GM23338 (cell line): ENCODE data around the gene ASB12. TPM values are rescaled to one million over a fixed set of nuclear protein-coding genes. Genes with fewer than 3 reads are reported as not detected.

Experiments used
- ATAC-seq: fragments of 200-7000 bp; cut with Tn5 transposase; 3 replicates; pipeline ENCODE4 v1.9.1; 2020
- DNase-seq: peaks from one replicate; pipeline ENCODE4 v3.0.0-alpha.2; 2015; ENCODE audit warnings: low spot score
- H2AFZ ChIP-seq: fragments of 200-600 bp; sonication (generic); 2 replicates; pipeline ENCODE4 v1.8.0; 2016; ENCODE audit warnings: antibody characterized with exemption, mild to moderate bottlenecking, moderate library complexity
- H3F3A ChIP-seq: fragments of 200-600 bp; sonication (generic); replicated peaks from 2 replicates; pipeline ENCODE4 v1.8.0; 2017; ENCODE audit warnings: antibody characterized with exemption, mixed run types, low read depth
- H3K27ac ChIP-seq: fragments of 200-600 bp; sonication (generic); 2 replicates; pipeline ENCODE4 v1.6.1; 2016; ENCODE audit warnings: low read depth
- H3K27me3 ChIP-seq: fragments of 200-600 bp; sonication (generic); 2 replicates; pipeline ENCODE4 v1.8.0; 2016; ENCODE audit warnings: mild to moderate bottlenecking, mixed run types, moderate library complexity; ENCODE audit not compliant: insufficient read depth
- H3K36me3 ChIP-seq: fragments of 200-600 bp; sonication (generic); 2 replicates; pipeline ENCODE4 v1.8.0; 2016; ENCODE audit warnings: mild to moderate bottlenecking; ENCODE audit not compliant: insufficient read depth
- H3K4me1 ChIP-seq: fragments of 200-600 bp; sonication (generic); 2 replicates; pipeline ENCODE4 v1.8.0; 2016; ENCODE audit warnings: mild to moderate bottlenecking, moderate library complexity; ENCODE audit not compliant: insufficient read depth
- H3K4me2 ChIP-seq: fragments of 200-600 bp; sonication (generic); 2 replicates; pipeline ENCODE4 v1.7.1; 2017; ENCODE audit warnings: mixed run types
- H3K4me3 ChIP-seq: fragments of 200-600 bp; sonication (generic); 2 replicates; pipeline ENCODE4 v1.6.1; 2016; ENCODE audit warnings: mixed run types
- H3K79me2 ChIP-seq: fragments of 200-600 bp; sonication (generic); replicated peaks from 2 replicates; pipeline ENCODE4 v1.8.0; 2017; ENCODE audit warnings: mild to moderate bottlenecking; ENCODE audit not compliant: insufficient read depth
- H3K9me2 ChIP-seq: fragments of 200-600 bp; sonication (generic); 2 replicates; pipeline ENCODE4 v1.8.0; 2017; ENCODE audit not compliant: insufficient read depth
- H4K20me1 ChIP-seq: fragments of 200-600 bp; sonication (generic); replicated peaks from 2 replicates; pipeline ENCODE4 v1.8.0; 2017; ENCODE audit warnings: mild to moderate bottlenecking; ENCODE audit not compliant: insufficient read depth
- H3K27ac Mint-ChIP-seq: 2 replicates; pipeline ENCODE4 v1.8.0; 2020; ENCODE audit warnings: inconsistent platforms, mild to moderate bottlenecking, moderate library complexity, mixed read lengths
- H3K27me3 Mint-ChIP-seq: 3 replicates; pipeline ENCODE4 v1.8.0; 2022; ENCODE audit warnings: low read depth, mild to moderate bottlenecking, moderate library complexity, mixed read lengths, inconsistent platforms; ENCODE audit not compliant: insufficient read depth, poor library complexity
- H3K36me3 Mint-ChIP-seq: 3 replicates; pipeline ENCODE4 v1.8.0; 2021; ENCODE audit warnings: low read depth, mild to moderate bottlenecking, inconsistent platforms, moderate library complexity, mixed read lengths
- H3K4me1 Mint-ChIP-seq: 3 replicates; pipeline ENCODE4 v1.8.0; 2020; ENCODE audit warnings: mild to moderate bottlenecking, inconsistent platforms, mixed read lengths
- H3K4me3 Mint-ChIP-seq: 3 replicates; pipeline ENCODE4 v1.8.0; 2021; ENCODE audit warnings: moderate library complexity, mild to moderate bottlenecking, inconsistent platforms, mixed read lengths
- H3K9me3 Mint-ChIP-seq: 3 replicates; pipeline ENCODE4 v1.8.0; 2020; ENCODE audit warnings: moderate library complexity, mild to moderate bottlenecking, inconsistent platforms, mixed read lengths
- CREB1 ChIP-seq: fragments of 250-450 bp; sonication (Bioruptor Pico); IDR thresholded peaks from 2 replicates; pipeline ENCODE4 v1.5.0; 2020; ENCODE audit warnings: low read depth, mild to moderate bottlenecking, moderate library complexity
- EZH2phosphoT487 ChIP-seq: fragments of 200-600 bp; sonication (generic); IDR thresholded peaks from one replicate; pipeline ENCODE4 v1.8.1; 2018; ENCODE audit warnings: antibody characterized with exemption; ENCODE audit not compliant: unreplicated experiment
- POLR2AphosphoS5 ChIP-seq: IDR thresholded peaks from 2 replicates; pipeline ENCODE4 v1.6.1; 2016; ENCODE audit warnings: antibody characterized with exemption, low read depth
- STAT1 ChIP-seq: IDR thresholded peaks from one replicate; pipeline ENCODE4 v1.6.1; 2016; ENCODE audit warnings: antibody characterized with exemption; ENCODE audit not compliant: unreplicated experiment
- ZNF114 ChIP-seq: fragments of 250-450 bp; sonication (Bioruptor Pico); IDR thresholded peaks from 2 replicates; pipeline ENCODE4 v1.5.0; 2020; ENCODE audit warnings: mild to moderate bottlenecking, moderate library complexity
- long read RNA-seq: library from polyadenylated mRNA; unstranded; transcript quantifications from one replicate; pipeline ENCODE4 v2.0.0, GENCODE V29; 2020; ENCODE audit not compliant: unreplicated experiment
- polyA plus RNA-seq: library from polyadenylated mRNA; unstranded; fragments of >200 nt; fragmentation: Nextera tagmentation; extraction: Ambion mirVana; gene quantifications from 2 replicates; pipeline ENCODE4 v1.2.1, GENCODE V29; 2016
- total RNA-seq: library from RNA; depleted of rRNA; stranded (reverse); fragments of >200 nt; shearing (Covaris generic); gene quantifications from 2 replicates; pipeline ENCODE4 v1.2.3, GENCODE V29; 2014; rRNA removed
- TF ChIP-seq, protein P1 (sequence below), 2 experiments: fragments of 200-600 bp in 1 of 2; sonication (generic) in 1 of 2; conservative IDR thresholded peaks; 2 replicates each; pipeline versions ENCODE4 v1.5.1 to v1.6.1; 2016 to 2017; ENCODE audit warnings: antibody characterized with exemption in 2 of 2, low read depth in 2 of 2, mild to moderate bottlenecking in 2 of 2, moderate library complexity in 1 of 2
- TF ChIP-seq, protein P2 (sequence below): fragments of 250-450 bp; sonication (Bioruptor Pico); IDR thresholded peaks from 2 replicates; pipeline ENCODE4 v1.5.0; 2020; ENCODE audit warnings: mild to moderate bottlenecking, moderate library complexity

The ASB12 gene, protein sequence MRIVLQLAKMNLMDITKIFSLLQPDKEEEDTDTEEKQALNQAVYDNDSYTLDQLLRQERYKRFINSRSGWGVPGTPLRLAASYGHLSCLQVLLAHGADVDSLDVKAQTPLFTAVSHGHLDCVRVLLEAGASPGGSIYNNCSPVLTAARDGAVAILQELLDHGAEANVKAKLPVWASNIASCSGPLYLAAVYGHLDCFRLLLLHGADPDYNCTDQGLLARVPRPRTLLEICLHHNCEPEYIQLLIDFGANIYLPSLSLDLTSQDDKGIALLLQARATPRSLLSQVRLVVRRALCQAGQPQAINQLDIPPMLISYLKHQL
- total RNA-seq (0.39 and 1.2 TPM in 2 replicates), polyA plus RNA-seq (0.63 and 1.1 TPM in 2 replicates)
- long read RNA-seq: 0 reads

DNA sequence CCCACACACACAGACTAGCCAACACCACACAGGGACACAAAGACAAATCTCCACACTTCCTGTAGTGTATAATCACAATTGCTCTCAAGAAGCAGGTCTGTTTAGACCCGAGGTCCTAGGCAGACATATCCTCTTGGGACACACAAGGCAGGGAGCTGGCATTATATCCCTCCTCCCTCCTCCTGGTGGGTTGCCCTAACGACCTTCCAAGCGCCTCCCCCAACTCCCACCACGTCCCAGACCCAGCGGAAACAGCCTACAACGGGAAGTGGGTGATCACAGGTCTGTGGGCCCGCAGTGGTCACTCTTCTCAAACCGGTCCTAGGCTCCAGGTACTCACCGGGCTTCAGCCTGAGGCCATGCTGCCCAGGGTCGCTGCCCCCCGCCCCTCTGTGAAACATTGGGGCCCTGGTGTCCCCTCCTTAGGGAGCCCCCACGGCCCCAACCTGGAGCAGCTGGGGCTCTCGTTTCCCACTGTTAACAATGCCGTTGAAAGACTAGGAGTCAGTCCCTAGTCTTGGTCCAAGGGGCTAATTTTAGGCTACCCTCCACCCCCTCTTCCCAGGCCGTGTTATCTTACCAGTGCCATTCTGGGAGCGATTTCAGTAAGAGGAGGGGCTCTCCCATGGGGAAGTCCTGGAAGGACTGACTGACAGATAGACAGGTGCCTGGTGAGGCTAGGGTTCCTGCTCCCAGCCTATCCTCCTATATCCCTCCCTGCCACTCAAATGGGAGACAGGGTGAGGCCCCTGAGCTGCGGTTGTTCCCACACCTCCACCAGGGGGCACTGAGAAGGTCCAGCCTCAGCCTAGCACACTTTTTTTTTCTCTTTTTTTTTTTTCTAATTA is at the start of gene ASB12:
ASB12 (minus strand) TSS at position 485 of the 848 bp plus-strand sequence. CDS start 4,957 bp downstream, outside the sequence.
- Histone ChIP-seq H3K27me3 (no peaks in the 10 kb centered on the region), H3K4me1 (no peaks in the 10 kb centered on the region), H3K4me3 (no peak within 1 kb of the TSS), H3K36me3 (no peaks in the 10 kb centered on the region), H3K79me2 (no peaks in the 10 kb centered on the region), H4K20me1 (no peaks in the 10 kb centered on the region), H3K4me2 (no peak within 1 kb of the TSS), H2AFZ (no peak within 1 kb of the TSS), H3F3A (no peaks in the 10 kb centered on the region), H3K9me2 (no peaks in the 10 kb centered on the region), H3K27ac (no peak within 1 kb of the TSS)
- Mint-ChIP-seq H3K27me3 (no peaks in the 10 kb centered on the region), H3K4me3 (no peak within 1 kb of the TSS), H3K9me3 (peaks cover 3% of the 10 kb centered on the region; the same call in 1 of the 3 replicates), H3K4me1 (peaks cover 4% of the 10 kb centered on the region; the same call in 2 of the 3 replicates), H3K36me3 (peaks cover 2% of the 10 kb centered on the region; the same call in 2 of the 3 replicates), H3K27ac (no peak within 1 kb of the TSS)
- ATAC-seq (peak; percentile 43; the same call in 1 of the 3 replicates), DNase-seq (peak; percentile 22)
- TF ChIP-seq CREB1 (CRISPR knock-in tag) (no peak), ZNF114 (CRISPR knock-in tag) (no peak), POLR2AphosphoS5 (no peak), EZH2phosphoT487 (no peak), STAT1 (no peak)
- TF ChIP-seq, protein P1, sequence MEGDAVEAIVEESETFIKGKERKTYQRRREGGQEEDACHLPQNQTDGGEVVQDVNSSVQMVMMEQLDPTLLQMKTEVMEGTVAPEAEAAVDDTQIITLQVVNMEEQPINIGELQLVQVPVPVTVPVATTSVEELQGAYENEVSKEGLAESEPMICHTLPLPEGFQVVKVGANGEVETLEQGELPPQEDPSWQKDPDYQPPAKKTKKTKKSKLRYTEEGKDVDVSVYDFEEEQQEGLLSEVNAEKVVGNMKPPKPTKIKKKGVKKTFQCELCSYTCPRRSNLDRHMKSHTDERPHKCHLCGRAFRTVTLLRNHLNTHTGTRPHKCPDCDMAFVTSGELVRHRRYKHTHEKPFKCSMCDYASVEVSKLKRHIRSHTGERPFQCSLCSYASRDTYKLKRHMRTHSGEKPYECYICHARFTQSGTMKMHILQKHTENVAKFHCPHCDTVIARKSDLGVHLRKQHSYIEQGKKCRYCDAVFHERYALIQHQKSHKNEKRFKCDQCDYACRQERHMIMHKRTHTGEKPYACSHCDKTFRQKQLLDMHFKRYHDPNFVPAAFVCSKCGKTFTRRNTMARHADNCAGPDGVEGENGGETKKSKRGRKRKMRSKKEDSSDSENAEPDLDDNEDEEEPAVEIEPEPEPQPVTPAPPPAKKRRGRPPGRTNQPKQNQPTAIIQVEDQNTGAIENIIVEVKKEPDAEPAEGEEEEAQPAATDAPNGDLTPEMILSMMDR (conservative IDR thresholded peaks at IDR 0.05; ENCODE audit: low read depth in 2 of 2): peak; percentile 35 to 43
- TF ChIP-seq, protein P2, sequence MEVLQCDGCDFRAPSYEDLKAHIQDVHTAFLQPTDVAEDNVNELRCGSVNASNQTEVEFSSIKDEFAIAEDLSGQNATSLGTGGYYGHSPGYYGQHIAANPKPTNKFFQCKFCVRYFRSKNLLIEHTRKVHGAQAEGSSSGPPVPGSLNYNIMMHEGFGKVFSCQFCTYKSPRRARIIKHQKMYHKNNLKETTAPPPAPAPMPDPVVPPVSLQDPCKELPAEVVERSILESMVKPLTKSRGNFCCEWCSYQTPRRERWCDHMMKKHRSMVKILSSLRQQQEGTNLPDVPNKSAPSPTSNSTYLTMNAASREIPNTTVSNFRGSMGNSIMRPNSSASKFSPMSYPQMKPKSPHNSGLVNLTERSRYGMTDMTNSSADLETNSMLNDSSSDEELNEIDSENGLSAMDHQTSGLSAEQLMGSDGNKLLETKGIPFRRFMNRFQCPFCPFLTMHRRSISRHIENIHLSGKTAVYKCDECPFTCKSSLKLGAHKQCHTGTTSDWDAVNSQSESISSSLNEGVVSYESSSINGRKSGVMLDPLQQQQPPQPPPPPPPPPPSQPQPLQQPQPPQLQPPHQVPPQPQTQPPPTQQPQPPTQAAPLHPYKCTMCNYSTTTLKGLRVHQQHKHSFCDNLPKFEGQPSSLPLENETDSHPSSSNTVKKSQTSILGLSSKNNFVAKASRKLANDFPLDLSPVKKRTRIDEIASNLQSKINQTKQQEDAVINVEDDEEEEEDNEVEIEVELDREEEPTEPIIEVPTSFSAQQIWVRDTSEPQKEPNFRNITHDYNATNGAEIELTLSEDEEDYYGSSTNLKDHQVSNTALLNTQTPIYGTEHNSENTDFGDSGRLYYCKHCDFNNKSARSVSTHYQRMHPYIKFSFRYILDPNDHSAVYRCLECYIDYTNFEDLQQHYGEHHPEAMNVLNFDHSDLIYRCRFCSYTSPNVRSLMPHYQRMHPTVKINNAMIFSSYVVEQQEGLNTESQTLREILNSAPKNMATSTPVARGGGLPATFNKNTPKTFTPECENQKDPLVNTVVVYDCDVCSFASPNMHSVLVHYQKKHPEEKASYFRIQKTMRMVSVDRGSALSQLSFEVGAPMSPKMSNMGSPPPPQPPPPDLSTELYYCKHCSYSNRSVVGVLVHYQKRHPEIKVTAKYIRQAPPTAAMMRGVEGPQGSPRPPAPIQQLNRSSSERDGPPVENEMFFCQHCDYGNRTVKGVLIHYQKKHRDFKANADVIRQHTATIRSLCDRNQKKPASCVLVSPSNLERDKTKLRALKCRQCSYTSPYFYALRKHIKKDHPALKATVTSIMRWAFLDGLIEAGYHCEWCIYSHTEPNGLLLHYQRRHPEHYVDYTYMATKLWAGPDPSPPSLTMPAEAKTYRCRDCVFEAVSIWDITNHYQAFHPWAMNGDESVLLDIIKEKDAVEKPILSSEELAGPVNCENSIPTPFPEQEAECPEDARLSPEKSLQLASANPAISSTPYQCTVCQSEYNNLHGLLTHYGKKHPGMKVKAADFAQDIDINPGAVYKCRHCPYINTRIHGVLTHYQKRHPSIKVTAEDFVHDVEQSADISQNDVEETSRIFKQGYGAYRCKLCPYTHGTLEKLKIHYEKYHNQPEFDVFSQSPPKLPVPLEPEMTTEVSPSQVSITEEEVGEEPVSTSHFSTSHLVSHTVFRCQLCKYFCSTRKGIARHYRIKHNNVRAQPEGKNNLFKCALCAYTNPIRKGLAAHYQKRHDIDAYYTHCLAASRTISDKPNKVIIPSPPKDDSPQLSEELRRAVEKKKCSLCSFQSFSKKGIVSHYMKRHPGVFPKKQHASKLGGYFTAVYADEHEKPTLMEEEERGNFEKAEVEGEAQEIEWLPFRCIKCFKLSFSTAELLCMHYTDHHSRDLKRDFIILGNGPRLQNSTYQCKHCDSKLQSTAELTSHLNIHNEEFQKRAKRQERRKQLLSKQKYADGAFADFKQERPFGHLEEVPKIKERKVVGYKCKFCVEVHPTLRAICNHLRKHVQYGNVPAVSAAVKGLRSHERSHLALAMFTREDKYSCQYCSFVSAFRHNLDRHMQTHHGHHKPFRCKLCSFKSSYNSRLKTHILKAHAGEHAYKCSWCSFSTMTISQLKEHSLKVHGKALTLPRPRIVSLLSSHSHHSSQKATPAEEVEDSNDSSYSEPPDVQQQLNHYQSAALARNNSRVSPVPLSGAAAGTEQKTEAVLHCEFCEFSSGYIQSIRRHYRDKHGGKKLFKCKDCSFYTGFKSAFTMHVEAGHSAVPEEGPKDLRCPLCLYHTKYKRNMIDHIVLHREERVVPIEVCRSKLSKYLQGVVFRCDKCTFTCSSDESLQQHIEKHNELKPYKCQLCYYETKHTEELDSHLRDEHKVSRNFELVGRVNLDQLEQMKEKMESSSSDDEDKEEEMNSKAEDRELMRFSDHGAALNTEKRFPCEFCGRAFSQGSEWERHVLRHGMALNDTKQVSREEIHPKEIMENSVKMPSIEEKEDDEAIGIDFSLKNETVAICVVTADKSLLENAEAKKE: no peak
